ENCODE measurements around the gene SF3A1. TPM values are rescaled to one million over a fixed set of nuclear protein-coding genes. Genes with fewer than 3 reads are reported as not detected.
"Not testable (repeated sequence)": the region's sequence is repeated elsewhere in the genome, so short reads cannot be mapped to it uniquely, and the experiment has no call there.

SF3A1 gene
- total RNA-seq, 1 donor from 2014 or later, result 157 TPM

DNA sequence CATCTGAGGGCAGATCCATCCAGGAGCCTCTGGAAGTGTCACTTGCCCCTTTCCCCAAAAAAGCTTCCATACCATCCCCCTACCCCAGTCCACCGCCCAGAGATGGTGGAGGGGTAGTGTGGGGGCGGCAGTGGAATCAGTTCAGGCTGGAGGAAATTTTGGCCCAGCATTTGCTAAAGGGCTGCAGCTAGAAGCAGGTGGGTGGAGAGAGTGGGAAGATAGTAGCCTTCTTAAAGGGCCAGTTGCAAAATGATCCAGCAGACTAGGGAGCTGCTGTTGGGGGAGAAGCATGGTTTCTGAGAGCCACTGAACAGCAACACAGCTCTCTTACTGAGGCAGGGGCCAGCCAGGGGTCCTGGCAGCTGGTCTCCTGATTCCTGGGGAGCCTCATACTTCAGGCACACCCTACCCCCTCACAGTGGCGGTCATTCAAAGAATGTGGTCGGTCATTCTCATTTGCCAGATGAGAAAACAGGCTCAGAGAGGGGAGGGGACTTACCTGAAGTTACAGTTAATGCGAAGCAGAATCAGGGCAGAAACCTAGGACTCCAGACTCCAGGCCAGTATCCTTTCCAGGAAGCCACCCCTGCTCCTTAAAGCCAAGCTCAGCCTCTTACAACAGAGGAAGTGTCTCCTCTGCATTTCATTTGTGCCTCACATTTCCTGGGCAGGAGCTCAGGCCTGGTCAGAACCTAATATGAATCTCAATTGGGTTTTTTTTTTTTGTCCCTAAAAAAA, 45.5 kb upstream of the SF3A1 start:
- Mint-ChIP-seq H3K27me3 (ENCODE audit: unreplicated experiment) (peaks cover 9% of the 10 kb centered on the region), H3K9me3 (ENCODE audit: unreplicated experiment) (no peaks in the 10 kb centered on the region), H3K4me1 (ENCODE audit: low read depth, unreplicated experiment) (no peaks in the 10 kb centered on the region), H3K36me3 (ENCODE audit: unreplicated experiment) (no peaks in the 10 kb centered on the region), H3K27ac (ENCODE audit: unreplicated experiment) (no peak overlapping the region), H3K4me3 (ENCODE audit: unreplicated experiment) (no peak overlapping the region)
- TF ChIP-seq, protein P1, sequence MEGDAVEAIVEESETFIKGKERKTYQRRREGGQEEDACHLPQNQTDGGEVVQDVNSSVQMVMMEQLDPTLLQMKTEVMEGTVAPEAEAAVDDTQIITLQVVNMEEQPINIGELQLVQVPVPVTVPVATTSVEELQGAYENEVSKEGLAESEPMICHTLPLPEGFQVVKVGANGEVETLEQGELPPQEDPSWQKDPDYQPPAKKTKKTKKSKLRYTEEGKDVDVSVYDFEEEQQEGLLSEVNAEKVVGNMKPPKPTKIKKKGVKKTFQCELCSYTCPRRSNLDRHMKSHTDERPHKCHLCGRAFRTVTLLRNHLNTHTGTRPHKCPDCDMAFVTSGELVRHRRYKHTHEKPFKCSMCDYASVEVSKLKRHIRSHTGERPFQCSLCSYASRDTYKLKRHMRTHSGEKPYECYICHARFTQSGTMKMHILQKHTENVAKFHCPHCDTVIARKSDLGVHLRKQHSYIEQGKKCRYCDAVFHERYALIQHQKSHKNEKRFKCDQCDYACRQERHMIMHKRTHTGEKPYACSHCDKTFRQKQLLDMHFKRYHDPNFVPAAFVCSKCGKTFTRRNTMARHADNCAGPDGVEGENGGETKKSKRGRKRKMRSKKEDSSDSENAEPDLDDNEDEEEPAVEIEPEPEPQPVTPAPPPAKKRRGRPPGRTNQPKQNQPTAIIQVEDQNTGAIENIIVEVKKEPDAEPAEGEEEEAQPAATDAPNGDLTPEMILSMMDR (IDR thresholded peaks at IDR 0.05; ENCODE audit: partially characterized antibody, unreplicated experiment), result no peak
- DNase-seq, result no peak

DNA sequence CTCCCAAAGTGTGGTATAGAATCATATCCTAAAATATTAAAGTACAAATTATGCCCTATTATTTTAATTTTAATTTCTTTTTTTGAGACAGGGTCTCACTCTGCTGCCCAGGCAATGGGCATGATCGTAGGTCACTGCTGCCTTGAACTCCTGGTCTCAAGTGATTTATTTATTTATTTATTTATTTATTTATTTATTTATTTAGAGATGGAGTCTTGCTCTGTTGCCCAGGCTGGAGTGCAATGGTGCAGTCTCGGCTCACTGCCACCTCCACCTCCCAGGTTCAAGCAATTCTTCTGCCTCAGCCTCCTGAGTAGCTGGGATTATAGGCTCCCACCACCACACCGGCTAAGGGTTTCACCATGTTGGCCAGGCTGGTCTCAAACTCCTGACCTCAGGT, 44.3 kb upstream of the SF3A1 start:
- not testable (repeated sequence) for H3K4me1 Mint-ChIP-seq (ENCODE audit: low read depth, unreplicated experiment)

DNA sequence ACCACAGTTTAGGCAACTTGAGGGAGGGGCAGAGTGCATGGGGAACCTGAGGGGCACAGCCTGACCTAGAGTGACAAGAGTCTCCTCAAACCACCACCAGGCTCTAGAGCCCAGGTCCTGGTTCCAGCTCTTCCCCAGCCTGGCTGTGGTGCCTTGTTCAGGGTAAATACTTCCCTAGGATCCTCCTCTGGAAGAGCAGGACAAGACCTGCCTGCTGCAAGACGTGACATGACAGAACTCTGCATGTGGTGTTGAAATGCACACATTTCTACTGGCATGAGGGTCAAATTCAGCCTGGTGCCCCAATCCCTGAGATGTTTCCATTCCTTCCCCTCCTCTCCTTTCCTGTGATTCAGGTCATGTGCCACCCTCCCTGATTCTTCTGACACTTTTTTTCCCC, 43.5 kb upstream of the SF3A1 start:
- DNase-seq, result no peak
- TF ChIP-seq, protein P1 (IDR thresholded peaks at IDR 0.05; ENCODE audit: partially characterized antibody, unreplicated experiment), result no peak
- Mint-ChIP-seq H3K9me3 (ENCODE audit: unreplicated experiment) (peaks cover 1% of the 10 kb centered on the region), H3K27me3 (ENCODE audit: unreplicated experiment) (peaks cover 15% of the 10 kb centered on the region), H3K36me3 (ENCODE audit: unreplicated experiment) (no peaks in the 10 kb centered on the region), H3K4me1 (ENCODE audit: low read depth, unreplicated experiment) (no peaks in the 10 kb centered on the region), H3K4me3 (ENCODE audit: unreplicated experiment) (no peak overlapping the region), H3K27ac (ENCODE audit: unreplicated experiment) (no peak overlapping the region)

More for the DNA sequence above, 44.3 kb upstream of the SF3A1 start:
- not testable (repeated sequence) for H3K9me3 Mint-ChIP-seq (ENCODE audit: unreplicated experiment); H3K36me3 Mint-ChIP-seq (ENCODE audit: unreplicated experiment); H3K4me3 Mint-ChIP-seq (ENCODE audit: unreplicated experiment); DNase-seq; H3K27ac Mint-ChIP-seq (ENCODE audit: unreplicated experiment)
- H3K27me3 Mint-ChIP-seq (ENCODE audit: unreplicated experiment), result peaks cover 15% of the 10 kb centered on the region

DNA sequence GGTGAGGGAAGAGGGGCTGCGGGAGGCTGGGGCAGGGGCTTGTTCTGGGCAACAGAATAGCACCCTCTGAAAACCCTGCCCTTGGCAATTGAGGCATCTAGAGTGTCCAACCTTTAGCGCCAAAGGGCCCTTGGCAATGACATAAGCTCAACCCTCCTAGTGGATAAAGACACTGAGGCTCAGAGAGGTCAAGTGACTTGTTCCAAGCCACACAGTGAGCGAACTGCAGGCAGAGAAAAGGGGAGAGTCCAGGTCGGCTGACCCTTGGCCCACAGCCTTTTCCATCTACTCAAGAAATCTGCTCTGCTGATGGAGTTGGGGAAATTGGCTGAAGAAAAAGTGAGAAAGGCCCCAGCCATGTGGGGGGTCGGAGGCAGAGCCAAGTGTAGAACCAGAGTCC, 43.0 kb upstream of the SF3A1 start:
- no peaks in the 10 kb centered on the region for H3K4me1 Mint-ChIP-seq (ENCODE audit: low read depth, unreplicated experiment)
- TF ChIP-seq, protein P1 (IDR thresholded peaks at IDR 0.05; ENCODE audit: partially characterized antibody, unreplicated experiment), result no peak
- DNase-seq, result no peak
- no peak overlapping the region for H3K27ac Mint-ChIP-seq (ENCODE audit: unreplicated experiment)
- no peaks in the 10 kb centered on the region for H3K36me3 Mint-ChIP-seq (ENCODE audit: unreplicated experiment)
- H3K27me3 Mint-ChIP-seq (ENCODE audit: unreplicated experiment), result peaks cover 15% of the 10 kb centered on the region
- H3K9me3 Mint-ChIP-seq (ENCODE audit: unreplicated experiment), result peaks cover 1% of the 10 kb centered on the region
- no peak overlapping the region for H3K4me3 Mint-ChIP-seq (ENCODE audit: unreplicated experiment)

DNA sequence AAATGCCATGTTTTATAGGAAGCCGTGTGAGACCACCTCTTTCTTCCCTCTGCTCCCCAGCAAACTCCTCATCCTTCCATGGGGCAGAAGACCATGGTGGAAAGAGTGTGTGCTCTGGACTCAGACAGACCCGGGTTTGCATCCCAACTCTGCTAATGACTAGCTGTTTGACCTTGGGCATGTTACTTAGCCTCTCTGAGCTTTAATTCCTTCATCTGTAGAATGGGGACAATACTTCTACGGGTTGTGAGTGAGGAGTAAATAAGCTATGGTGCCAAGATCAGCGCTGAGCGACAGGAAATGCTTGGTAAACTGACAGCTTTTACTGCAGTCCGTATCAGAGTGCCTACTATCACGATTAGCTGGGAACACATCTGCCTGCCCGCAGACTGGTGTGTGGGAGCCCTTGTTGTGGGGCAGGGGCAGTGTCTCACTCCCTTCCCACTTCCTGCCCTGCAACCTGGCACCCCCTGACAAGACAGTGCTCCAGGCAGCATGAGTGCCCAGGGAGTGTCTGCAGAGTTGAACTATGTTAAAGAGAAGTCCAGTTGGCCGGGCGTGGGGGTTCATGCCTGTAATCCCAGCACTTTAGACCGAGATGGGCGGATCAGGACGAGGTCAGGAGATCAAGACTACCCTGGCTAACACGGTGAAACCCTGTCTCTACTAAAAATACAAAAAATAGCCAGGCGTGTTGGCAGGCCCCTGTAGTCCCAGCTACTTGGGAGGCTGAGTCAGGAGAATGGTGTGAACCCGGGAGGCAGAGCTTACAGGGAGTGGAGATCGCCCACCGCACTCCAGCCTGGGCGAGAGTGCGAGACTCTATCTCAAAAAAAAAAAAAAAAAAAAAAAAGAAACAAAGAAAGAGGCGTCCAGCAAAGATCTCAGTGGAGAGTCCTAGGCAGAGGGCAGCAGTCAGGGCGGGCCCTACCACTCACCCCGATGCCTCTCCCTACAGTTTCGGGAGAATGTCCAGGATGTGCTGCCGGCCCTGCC, 42.3 kb upstream of the SF3A1 start:
- no peaks in the 10 kb centered on the region for H3K4me1 Mint-ChIP-seq (ENCODE audit: low read depth, unreplicated experiment)
- no peaks in the 10 kb centered on the region for H3K36me3 Mint-ChIP-seq (ENCODE audit: unreplicated experiment)
- no peak overlapping the region for H3K27ac Mint-ChIP-seq (ENCODE audit: unreplicated experiment)
- peaks cover 15% of the 10 kb centered on the region for H3K27me3 Mint-ChIP-seq (ENCODE audit: unreplicated experiment)
- peaks cover 1% of the 10 kb centered on the region for H3K9me3 Mint-ChIP-seq (ENCODE audit: unreplicated experiment)
- TF ChIP-seq, protein P1 (IDR thresholded peaks at IDR 0.05; ENCODE audit: partially characterized antibody, unreplicated experiment), result no peak
- H3K4me3 Mint-ChIP-seq (ENCODE audit: unreplicated experiment), result no peak overlapping the region
- DNase-seq, result no peak
